Measurements from ENCODE around the gene IFT122. TPM values are rescaled to one million over a fixed set of nuclear protein-coding genes. Genes with fewer than 3 reads are reported as not detected.
"Not testable (repeated sequence)": the region's sequence is repeated elsewhere in the genome, so short reads cannot be mapped to it uniquely, and the experiment has no call there.

Gene IFT122
- total RNA-seq, 1 donor from 2014 or later = 13.7 TPM

- intact Hi-C loops (cut with micrococcal nuclease) = no loop called here
- no peaks in the 10 kb centered on the region for H3K9me3 Mint-ChIP-seq
- DNase-seq = no peak
- no peak overlapping the region for H3K27ac Mint-ChIP-seq
- H3K27me3 Mint-ChIP-seq = peaks cover 4% of the 10 kb centered on the region
- no peaks in the 10 kb centered on the region for H3K4me1 Mint-ChIP-seq
- H3K36me3 Mint-ChIP-seq (ENCODE audit: low read depth) = no peaks in the 10 kb centered on the region
- no peak overlapping the region for H3K4me3 Mint-ChIP-seq
These were observed 30.5 kb upstream of the IFT122 start for GRCh38 chr3:129409541-129409940.

- Mint-ChIP-seq H3K27ac (no peak overlapping the region), H3K9me3 (no peaks in the 10 kb centered on the region), H3K4me1 (no peaks in the 10 kb centered on the region), H3K4me3 (no peak overlapping the region), H3K36me3 (ENCODE audit: low read depth) (no peaks in the 10 kb centered on the region), H3K27me3 (peaks cover 4% of the 10 kb centered on the region)
- no peak for DNase-seq
- intact Hi-C loops (cut with micrococcal nuclease) = no loop called here
These were observed 29.1 kb upstream of the IFT122 start for GRCh38 chr3:129410971-129411370.

GRCh38 chr3:129412542-129413198 lies 27.4 kb upstream of the IFT122 start:
- intact Hi-C loops (cut with micrococcal nuclease) = no loop called here
- Mint-ChIP-seq H3K4me3 (no peak overlapping the region), H3K27me3 (peaks cover 4% of the 10 kb centered on the region), H3K27ac (no peak overlapping the region), H3K4me1 (no peaks in the 10 kb centered on the region), H3K9me3 (no peaks in the 10 kb centered on the region), H3K36me3 (ENCODE audit: low read depth) (no peaks in the 10 kb centered on the region)
- DNase-seq = no peak

DNA sequence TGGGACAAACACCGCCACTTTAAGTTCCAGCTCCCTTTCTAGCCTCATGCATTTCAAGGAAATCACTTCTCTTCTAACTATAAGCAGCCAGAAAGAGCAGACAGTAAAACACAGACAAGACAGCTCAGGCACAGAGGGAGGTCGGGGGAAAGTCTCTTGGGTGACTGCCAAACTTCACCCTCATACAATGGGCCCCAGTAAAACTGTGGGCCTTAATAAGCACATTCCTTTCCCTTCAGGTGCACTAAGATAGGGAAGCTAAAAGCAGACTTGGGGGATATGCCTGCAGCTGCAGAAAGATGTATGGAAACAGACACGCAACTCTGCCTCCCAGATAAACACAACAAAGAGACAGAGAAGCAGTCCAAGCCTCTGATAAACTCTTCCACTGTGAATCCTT lies 26.8 kb upstream of the IFT122 start:
- intact Hi-C loops (cut with micrococcal nuclease) = not testable (repeated sequence)

DNA sequence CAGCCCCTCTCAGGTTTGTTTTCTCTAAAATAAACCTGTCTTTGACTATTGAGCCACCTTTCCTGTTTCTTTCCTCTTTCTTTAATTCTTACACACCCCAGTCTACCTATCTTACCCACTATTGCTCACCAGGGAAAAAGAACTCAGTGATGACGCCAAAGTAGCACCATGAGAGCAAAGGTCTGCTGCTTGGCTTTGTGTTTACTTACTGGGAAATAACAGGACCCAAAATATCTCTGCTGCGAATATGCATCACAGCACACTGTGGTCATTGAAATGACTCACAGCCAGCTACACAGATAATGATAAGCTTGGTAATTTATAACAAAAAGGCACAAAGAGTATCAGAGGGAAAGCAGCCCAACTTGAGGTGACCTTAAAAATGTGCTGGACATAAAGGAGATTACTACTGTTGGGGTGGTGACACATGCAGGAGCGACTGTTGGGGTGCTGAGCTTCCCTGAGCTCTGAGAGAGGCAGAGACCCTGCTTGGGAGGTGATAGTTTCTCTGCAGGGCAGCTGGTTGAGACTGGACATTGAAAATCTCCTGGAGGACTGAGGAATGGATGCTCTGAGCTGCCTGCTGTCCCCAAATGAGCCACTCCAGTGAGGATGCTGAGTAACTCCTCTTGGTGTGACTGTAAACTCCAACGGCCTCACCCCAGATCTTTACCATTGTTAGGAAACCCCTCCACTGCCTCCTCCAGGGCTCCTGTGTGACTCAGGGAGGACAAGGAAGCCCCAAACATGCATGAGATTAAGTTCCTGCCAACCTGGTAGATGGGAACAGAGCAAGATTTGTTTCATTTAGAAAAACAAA lies 26.1 kb upstream of the IFT122 start:
- H3K9me3 Mint-ChIP-seq = no peaks in the 10 kb centered on the region
- H3K4me1 Mint-ChIP-seq = no peaks in the 10 kb centered on the region
- intact Hi-C loops (cut with micrococcal nuclease) = no loop called here
- peaks cover 4% of the 10 kb centered on the region for H3K27me3 Mint-ChIP-seq
- H3K27ac Mint-ChIP-seq = no peak overlapping the region
- H3K4me3 Mint-ChIP-seq = no peak overlapping the region
- no peaks in the 10 kb centered on the region for H3K36me3 Mint-ChIP-seq (ENCODE audit: low read depth)
- no peak for DNase-seq

More for the DNA sequence above, 26.8 kb upstream of the IFT122 start:
- not testable (repeated sequence) for H3K4me1 Mint-ChIP-seq; H3K27ac Mint-ChIP-seq; H3K4me3 Mint-ChIP-seq; H3K9me3 Mint-ChIP-seq; H3K36me3 Mint-ChIP-seq (ENCODE audit: low read depth); H3K27me3 Mint-ChIP-seq; DNase-seq

DNA sequence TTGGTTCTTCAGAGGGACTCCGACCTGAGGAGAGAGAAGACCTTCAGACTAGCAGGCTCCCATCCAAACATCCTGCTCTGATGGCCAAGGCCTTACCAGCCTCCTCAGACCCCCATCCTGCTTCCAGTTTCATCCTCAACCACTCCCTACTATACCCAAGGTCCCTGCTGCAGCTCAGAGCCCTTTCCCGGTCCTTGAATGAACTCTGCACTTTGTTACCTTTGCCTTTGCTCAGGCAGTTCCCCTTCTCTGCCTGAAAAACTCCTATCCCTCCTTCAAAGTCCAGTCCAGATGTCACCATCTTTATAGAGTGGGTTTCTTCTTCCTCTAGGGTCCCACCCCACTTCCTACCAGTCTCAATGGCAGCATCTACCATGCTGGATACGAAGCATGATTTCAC lies 24.6 kb upstream of the IFT122 start:
- DNase-seq = no peak
- no peak overlapping the region for H3K4me3 Mint-ChIP-seq
- intact Hi-C loops (cut with micrococcal nuclease) = no loop called here
- no peaks in the 10 kb centered on the region for H3K9me3 Mint-ChIP-seq
- no peaks in the 10 kb centered on the region for H3K36me3 Mint-ChIP-seq (ENCODE audit: low read depth)
- H3K4me1 Mint-ChIP-seq = no peaks in the 10 kb centered on the region
- no peak overlapping the region for H3K27ac Mint-ChIP-seq
- peaks cover 4% of the 10 kb centered on the region for H3K27me3 Mint-ChIP-seq

GRCh38 chr3:129415830-129416229 lies 24.2 kb upstream of the IFT122 start:
- Mint-ChIP-seq H3K4me3 (no peak overlapping the region), H3K27ac (no peak overlapping the region), H3K4me1 (no peaks in the 10 kb centered on the region), H3K36me3 (ENCODE audit: low read depth) (no peaks in the 10 kb centered on the region), H3K27me3 (peaks cover 4% of the 10 kb centered on the region), H3K9me3 (no peaks in the 10 kb centered on the region)
- intact Hi-C loops (cut with micrococcal nuclease) = no loop called here
- no peak for DNase-seq

- no peaks in the 10 kb centered on the region for H3K9me3 Mint-ChIP-seq
- no peaks in the 10 kb centered on the region for H3K4me1 Mint-ChIP-seq
- H3K36me3 Mint-ChIP-seq (ENCODE audit: low read depth) = no peaks in the 10 kb centered on the region
- DNase-seq = no peak
- H3K27ac Mint-ChIP-seq = no peak overlapping the region
- H3K27me3 Mint-ChIP-seq = peaks cover 4% of the 10 kb centered on the region
- H3K4me3 Mint-ChIP-seq = no peak overlapping the region
- intact Hi-C loops (cut with micrococcal nuclease) = no loop called here
These were observed 23.6 kb upstream of the IFT122 start for GRCh38 chr3:129416415-129416814.

DNA sequence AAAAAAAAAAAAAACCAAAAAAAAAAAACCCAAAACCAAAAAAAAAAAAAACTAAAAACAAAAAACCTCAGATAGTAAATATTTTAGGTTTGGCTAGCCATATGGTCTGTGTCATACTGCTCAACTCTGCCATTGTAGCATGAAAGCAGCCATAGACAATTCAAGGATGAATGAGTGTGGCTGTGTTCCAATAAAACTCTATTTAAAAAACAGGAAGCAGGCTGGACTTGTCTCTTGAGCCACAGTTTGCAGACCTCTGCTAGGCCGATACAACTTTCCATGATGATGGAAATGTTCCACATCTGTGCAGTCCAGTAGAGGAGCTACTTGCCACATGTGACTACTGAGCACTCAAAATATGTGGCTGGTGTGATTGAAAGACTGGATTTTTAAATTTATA lies 22.7 kb upstream of the IFT122 start:
- H3K27ac Mint-ChIP-seq = no peak overlapping the region

GRCh38 chr3:129418041-129418973 lies 21.7 kb upstream of the IFT122 start:
- Mint-ChIP-seq H3K27me3 (no peaks in the 10 kb centered on the region), H3K4me1 (no peaks in the 10 kb centered on the region), H3K36me3 (ENCODE audit: low read depth) (no peaks in the 10 kb centered on the region), H3K9me3 (no peaks in the 10 kb centered on the region), H3K27ac (no peak overlapping the region), H3K4me3 (no peak overlapping the region)
- intact Hi-C loops (cut with micrococcal nuclease) = no loop called here
- no peak for DNase-seq

More for the DNA sequence above, 22.7 kb upstream of the IFT122 start:
- H3K36me3 Mint-ChIP-seq (ENCODE audit: low read depth) = no peaks in the 10 kb centered on the region
- peaks cover 4% of the 10 kb centered on the region for H3K27me3 Mint-ChIP-seq
- no peaks in the 10 kb centered on the region for H3K4me1 Mint-ChIP-seq
- H3K4me3 Mint-ChIP-seq = no peak overlapping the region
- H3K9me3 Mint-ChIP-seq = no peaks in the 10 kb centered on the region
- no peak for DNase-seq
- intact Hi-C loops (cut with micrococcal nuclease) = no loop called here

GRCh38 chr3:129419476-129419875 lies 20.5 kb upstream of the IFT122 start:
- Mint-ChIP-seq H3K4me1 (peaks cover 5% of the 10 kb centered on the region), H3K4me3 (no peak overlapping the region), H3K9me3 (no peaks in the 10 kb centered on the region), H3K27me3 (no peaks in the 10 kb centered on the region), H3K36me3 (ENCODE audit: low read depth) (no peaks in the 10 kb centered on the region), H3K27ac (no peak overlapping the region)
- no peak for DNase-seq
- intact Hi-C loops (cut with micrococcal nuclease) = no loop called here

GRCh38 chr3:129421236-129421883 lies 18.7 kb upstream of the IFT122 start:
- Mint-ChIP-seq H3K27me3 (no peaks in the 10 kb centered on the region), H3K4me3 (no peak overlapping the region), H3K4me1 (peaks cover 8% of the 10 kb centered on the region), H3K9me3 (no peaks in the 10 kb centered on the region), H3K36me3 (ENCODE audit: low read depth) (no peaks in the 10 kb centered on the region), H3K27ac (no peak overlapping the region)
- no peak for DNase-seq
- intact Hi-C loops (cut with micrococcal nuclease) = no loop called here

- intact Hi-C loops (cut with micrococcal nuclease) = no loop called here
- no peaks in the 10 kb centered on the region for H3K27me3 Mint-ChIP-seq
- peaks cover 8% of the 10 kb centered on the region for H3K4me1 Mint-ChIP-seq
- H3K27ac Mint-ChIP-seq = no peak overlapping the region
- no peak overlapping the region for H3K4me3 Mint-ChIP-seq
- DNase-seq = no peak
- no peaks in the 10 kb centered on the region for H3K9me3 Mint-ChIP-seq
- H3K36me3 Mint-ChIP-seq (ENCODE audit: low read depth) = no peaks in the 10 kb centered on the region
These were observed 17.9 kb upstream of the IFT122 start for GRCh38 chr3:129421988-129422745.
